ENCODE data around the gene USB1. TPM values are rescaled to one million over a fixed set of nuclear protein-coding genes. Genes with fewer than 3 reads are reported as not detected.

The USB1 gene
- polyA plus RNA-seq, 1 donor = 15.7 TPM

GRCh38 chr16:58035356-58036170, 34.4 kb downstream of the USB1 start:
- no peak for DNase-seq

GRCh38 chr16:58036943-58037342, 35.7 kb downstream of the USB1 start:
- DNase-seq = no peak

GRCh38 chr16:58037365-58038057, 36.3 kb downstream of the USB1 start:
- no peak for DNase-seq

- DNase-seq = no peak
Observed at GRCh38 chr16:58038219-58038641, 37.0 kb downstream of the USB1 start.

GRCh38 chr16:58039829-58040495, 38.8 kb downstream of the USB1 start:
- DNase-seq = no peak

- no peak for DNase-seq
Observed at GRCh38 chr16:58040496-58040846, 39.3 kb downstream of the USB1 start.

GRCh38 chr16:58040945-58041627, 39.9 kb downstream of the USB1 start:
- DNase-seq = no peak

- DNase-seq = no peak
Observed at GRCh38 chr16:58041628-58041955, 40.4 kb downstream of the USB1 start.

- DNase-seq = no peak
Observed at GRCh38 chr16:58042001-58042885, 41.0 kb downstream of the USB1 start.

GRCh38 chr16:58042886-58043515, 41.8 kb downstream of the USB1 start:
- no peak for DNase-seq

GRCh38 chr16:58043571-58044155, 42.5 kb downstream of the USB1 start:
- no peak for DNase-seq

- DNase-seq = no peak
Observed at GRCh38 chr16:58044266-58045019, 43.2 kb downstream of the USB1 start.

- no peak for DNase-seq
Observed at GRCh38 chr16:58045096-58045495, 43.9 kb downstream of the USB1 start.

GRCh38 chr16:58046054-58046881, 45.1 kb downstream of the USB1 start:
- DNase-seq = no peak

- DNase-seq = no peak
Observed at GRCh38 chr16:58046936-58047335, 45.7 kb downstream of the USB1 start.

GRCh38 chr16:58047557-58048348, 46.5 kb downstream of the USB1 start:
- no peak for DNase-seq

GRCh38 chr16:58048494-58049231, 47.5 kb downstream of the USB1 start:
- no peak for DNase-seq

Data from hindlimb muscle (tissue), 1 donor.